ENCODE results near the gene HAUS8.

Gene HAUS8

DNA sequence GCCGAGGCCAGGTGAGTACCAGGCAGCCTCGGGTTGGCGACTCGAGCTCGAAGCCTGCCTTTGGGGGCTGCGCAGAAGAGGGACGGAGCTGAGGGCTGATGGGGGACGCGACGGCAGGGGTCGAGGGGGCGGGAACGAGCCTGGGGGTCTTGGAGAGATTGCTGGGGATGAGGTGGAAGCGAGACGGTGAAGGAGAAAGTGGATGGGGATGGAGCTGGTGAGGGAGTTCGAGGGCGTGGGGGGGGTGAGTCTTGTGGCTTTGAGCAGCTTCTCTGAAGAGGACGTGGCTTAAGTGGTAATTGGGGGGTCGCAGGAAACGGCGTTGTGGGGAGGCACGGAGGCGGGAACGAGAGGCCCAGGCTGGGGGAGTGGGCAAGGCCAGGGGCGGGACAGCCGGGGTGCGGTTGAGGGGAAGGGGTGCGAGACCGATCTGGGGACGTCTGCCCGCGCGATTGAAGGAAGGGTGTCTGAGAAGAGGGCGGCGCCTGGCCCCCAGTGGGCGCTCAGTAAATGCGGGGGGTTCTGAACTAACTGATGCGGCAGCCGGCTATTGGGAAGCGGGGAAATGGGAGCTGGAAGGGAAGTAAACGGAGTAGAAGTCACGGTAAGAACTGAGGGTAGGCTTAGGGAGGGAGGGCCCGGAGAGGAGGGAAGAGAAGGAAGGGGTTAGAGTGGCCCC lies 751 bp upstream of the HAUS8 start:
- DNase-seq, result peak; percentile 55 to 59

- DNase-seq, result no peak
These were observed 618 bp downstream of the HAUS8 start for GRCh38 chr19:17074634-17075034.

GRCh38 chr19:17073869-17074633 lies 1.2 kb downstream of the HAUS8 start:
- peak in 1 of 2 donors; percentile 27 for DNase-seq

- DNase-seq, result no peak
These were observed 4.3 kb downstream of the HAUS8 start for GRCh38 chr19:17070912-17071311.

DNA sequence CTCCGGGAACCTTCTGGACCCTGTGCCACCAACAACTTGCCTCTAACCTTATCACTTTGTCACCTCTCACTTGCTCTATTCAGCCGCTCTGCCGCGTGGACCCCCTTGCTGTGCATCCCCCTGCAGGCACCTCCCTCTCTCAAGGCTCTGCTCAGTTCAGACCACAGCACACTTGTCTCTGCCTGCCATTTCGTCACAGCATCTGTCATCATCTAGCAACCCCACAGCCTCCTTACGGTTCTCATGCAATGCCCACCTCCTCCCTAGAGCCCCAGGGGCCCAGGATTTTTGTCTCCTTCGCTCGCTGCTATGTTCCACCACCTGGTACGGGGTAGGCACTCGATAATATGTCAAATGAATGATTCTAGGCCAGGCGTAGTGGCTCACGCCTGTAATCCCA lies 4.8 kb downstream of the HAUS8 start:
- DNase-seq, result no peak

GRCh38 chr19:17069193-17069592 lies 6.1 kb downstream of the HAUS8 start:
- DNase-seq, result no peak

- DNase-seq, result no peak
These were observed 11.8 kb downstream of the HAUS8 start for GRCh38 chr19:17063428-17063827.

DNA sequence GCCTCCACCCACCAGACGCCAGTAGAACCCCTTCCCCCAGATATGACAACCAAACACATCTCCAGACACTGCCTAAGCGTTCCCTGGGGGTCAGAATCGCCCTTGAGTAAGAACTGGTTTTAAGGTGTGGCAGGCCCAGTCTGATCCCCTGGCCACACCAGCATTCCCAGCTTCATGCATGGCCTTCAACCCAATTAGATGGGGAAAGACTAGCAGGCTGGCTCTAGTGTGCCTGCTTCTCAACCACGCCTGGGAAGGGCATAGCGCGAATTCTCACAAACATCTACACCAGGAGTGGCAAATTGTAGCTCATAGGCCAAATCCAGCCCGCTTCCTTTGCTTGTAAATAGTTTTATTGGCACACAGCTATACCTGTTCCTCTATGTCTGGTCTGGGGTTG lies 13.6 kb downstream of the HAUS8 start:
- no peak for DNase-seq

- DNase-seq, result no peak
These were observed 14.0 kb downstream of the HAUS8 start for GRCh38 chr19:17061205-17061604.

GRCh38 chr19:17060802-17061201 lies 14.4 kb downstream of the HAUS8 start:
- no peak for DNase-seq

DNA sequence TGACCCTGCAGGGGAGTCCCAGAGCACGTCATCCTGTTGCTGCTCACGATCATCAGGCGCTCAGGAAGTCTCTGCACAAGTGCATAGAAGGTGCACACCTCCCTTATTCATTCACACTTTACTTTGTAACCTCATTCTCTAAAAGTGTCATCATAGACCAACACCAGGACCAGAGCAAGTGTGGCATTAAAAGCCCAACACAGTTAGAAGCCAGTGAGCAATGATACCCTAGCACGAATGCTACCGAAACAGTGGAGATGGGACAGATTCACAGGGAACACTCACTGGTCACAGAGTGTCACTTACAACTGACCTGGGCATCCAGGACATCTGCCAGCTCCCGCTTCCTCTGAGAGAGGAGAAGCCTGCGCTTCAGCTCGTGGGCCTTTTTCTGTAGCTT lies 17.0 kb downstream of the HAUS8 start:
- no peak for DNase-seq

DNA sequence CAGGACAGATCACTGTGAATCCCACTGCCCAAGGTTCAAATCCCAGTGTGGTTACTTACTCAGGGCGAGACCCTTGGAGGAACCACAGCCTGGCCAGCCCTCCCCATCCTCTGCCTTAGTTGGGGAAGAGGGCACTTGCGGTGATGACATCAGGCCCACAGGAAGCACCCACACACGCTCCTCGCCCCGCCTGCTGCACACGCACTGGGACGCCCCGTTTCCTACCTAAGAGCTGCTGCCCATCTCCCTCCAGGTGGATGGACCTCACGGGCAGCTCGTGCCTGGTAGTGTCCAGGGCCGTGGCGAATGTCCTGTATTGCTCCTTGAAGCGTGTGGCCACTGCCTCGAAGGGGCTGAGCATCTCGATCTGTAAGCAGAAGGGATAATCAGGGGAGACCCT lies 19.6 kb downstream of the HAUS8 start:
- no peak for DNase-seq

GRCh38 chr19:17054746-17055145 lies 20.5 kb downstream of the HAUS8 start:
- DNase-seq, result no peak

DNA sequence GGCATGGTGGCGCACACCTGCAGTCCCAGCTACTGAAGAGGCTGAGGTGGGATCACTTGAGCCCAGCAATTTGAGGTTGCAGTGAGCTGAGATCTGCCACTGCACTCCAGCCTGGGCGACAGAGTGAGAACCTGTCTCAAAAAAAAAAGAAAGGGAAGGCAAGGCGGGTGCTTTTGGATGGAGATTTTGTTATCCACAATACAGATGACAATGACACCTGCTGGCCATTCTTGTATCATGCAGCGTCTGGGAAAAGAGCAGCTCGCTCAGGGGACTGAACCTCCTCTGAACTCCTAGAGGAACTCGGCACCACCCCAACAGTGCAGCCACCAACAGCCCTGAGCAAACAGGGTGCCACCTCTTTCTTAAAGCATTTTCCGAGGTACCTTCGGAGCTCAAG lies 22.8 kb downstream of the HAUS8 start:
- peak; percentile 35 to 43 for DNase-seq

DNA sequence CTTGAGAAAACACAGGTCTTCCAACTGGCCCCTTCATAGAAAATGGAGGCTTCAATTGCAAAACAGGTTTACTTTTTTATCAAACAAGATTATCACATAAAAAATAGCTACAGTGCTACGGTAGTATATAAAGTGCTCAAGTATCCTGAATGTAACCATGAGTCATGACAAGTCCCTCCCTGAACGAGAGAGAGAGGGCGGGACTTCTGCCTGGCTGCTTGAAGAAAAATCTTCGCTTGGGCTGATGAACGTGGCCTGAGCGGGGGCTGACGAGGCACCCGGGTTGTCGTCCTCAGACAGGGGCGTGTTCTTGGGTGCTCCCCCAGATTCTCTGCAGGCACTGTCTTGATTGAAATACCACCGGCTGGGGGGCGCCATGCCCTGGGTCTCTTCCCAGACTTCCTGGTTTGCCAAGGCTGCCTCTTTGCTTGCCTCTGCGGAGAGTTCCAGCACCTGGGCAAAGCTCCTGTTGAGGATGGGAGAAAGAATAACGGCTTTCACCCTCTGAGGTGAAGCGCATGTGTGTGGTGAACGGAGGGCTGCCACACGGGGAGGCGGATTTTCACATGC lies 25.5 kb downstream of the HAUS8 start:
- DNase-seq, result no peak

GRCh38 chr19:17048885-17049453 lies 26.3 kb downstream of the HAUS8 start:
- DNase-seq, result no peak

- no peak for DNase-seq
These were observed 29.2 kb downstream of the HAUS8 start for GRCh38 chr19:17045907-17046502.

- DNase-seq, result no peak
These were observed 31.5 kb downstream of the HAUS8 start for GRCh38 chr19:17043744-17044143.

GRCh38 chr19:17041976-17042375 lies 33.3 kb downstream of the HAUS8 start:
- DNase-seq, result no peak

DNA sequence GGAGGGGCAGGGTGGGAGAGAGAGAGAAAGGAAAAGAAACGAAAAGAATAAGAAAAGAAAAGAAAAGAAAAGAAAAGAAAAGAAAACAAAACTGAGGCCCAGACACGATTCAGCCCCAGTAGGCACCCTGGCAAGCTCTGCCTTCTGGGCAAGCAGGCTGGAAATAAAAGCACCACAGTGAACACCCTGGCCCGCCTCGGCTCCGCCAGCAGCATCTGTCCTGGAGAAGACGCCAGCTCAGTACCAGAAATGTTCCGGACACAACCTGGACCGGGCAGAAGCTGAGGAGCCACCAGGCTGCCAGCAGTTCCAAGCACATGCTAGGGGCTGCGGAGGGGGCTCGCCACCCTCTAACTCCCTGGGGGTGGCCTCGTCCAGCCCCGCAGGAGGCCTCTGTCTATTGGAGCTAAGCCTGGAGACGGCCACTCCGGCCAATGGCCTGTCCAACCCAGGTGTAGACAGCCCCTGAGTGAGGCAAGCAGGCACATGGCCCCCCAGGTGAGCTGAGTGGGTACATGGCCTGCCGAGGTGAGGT lies 37.2 kb downstream of the HAUS8 start:
- no peak for DNase-seq

GRCh38 chr19:17037184-17037583 lies 38.1 kb downstream of the HAUS8 start:
- DNase-seq, result no peak

DNA sequence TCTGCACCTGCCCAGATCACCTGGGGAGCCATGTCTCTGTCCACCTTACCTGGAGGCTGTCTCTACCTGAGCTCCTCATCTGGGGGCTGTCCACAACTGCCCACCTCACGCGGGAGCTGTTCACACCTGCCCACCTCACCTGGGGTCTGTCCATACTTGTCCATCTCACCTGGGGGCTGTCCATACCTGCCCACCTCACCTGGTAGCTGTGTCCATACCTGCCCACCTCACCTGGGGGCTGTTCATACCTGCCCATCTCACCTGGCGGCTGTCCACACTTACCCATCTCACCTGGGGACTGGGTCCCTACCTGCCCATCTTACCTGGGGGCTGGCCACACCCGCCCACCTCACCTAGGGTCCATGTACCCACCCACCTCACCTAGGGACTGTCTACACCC lies 38.6 kb downstream of the HAUS8 start:
- DNase-seq, result no peak

DNA sequence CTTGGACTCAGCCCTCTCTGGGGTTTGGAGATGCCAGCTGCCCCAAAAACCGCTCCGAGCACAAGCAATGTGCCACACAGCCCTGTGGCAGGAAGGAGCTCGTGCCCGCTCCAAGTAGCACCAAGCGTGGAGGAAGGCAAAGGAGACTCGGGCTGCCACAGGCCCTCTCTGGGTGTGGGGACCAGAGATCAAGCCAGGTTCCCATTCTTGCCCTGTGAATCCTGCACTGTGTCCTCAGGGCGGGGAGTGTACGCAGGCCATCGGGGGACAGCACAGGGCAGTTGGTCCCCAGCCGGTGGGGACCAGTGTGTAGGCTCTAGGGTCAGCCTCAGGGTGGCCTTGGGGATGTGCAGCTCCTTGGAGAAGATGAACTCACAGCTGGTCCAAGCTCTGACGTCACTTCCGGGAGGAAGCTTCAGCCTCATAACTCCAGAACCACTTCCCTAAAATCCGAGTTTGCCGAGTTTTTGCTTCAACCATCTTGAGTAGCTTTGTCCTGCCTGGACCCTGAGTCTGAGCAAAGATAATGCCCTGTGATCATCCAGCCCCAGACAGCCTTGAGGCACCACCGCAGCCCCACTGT lies 39.3 kb downstream of the HAUS8 start:
- DNase-seq, result peak in 1 of 2 donors; percentile 70
